ENCODE data around the gene TRIM5.

Gene TRIM5

GRCh38 chr11:5618807-5619206 is 66.1 kb downstream of the TRIM5 start:
- Histone ChIP-seq H3K27me3 (replicated peaks; ENCODE audit: control insufficient read depth, insufficient read depth, low read length, poor library complexity, severe bottlenecking) (no peaks in the 10 kb centered on the region), H3K4me3 (ENCODE audit: insufficient read depth, low read depth, low read length, poor library complexity, severe bottlenecking) (no peak overlapping the region), H3K9me3 (ENCODE audit: control insufficient read depth, low read length) (no peaks in the 10 kb centered on the region), H3K27ac (ENCODE audit: insufficient read depth, low read length, poor library complexity, severe bottlenecking) (no peak overlapping the region), H3K4me1 (ENCODE audit: control insufficient read depth, insufficient read depth, low read length, poor library complexity, severe bottlenecking) (peaks cover 2% of the 10 kb centered on the region), H3K36me3 (ENCODE audit: control insufficient read depth, insufficient read depth, low read length) (no peaks in the 10 kb centered on the region)
- DNase-seq = no peak
